GM19043 (cell line): ENCODE measurements around the gene SMKR1.
A peak's percentile ranks its signal among the peaks of the same experiment; 100 is the strongest.
"Not testable (repeated sequence)": the region's sequence is repeated elsewhere in the genome, so short reads cannot be mapped to it uniquely, and the experiment has no call there.

ENCODE experiments used
- ATAC-seq: cut with Tn5 transposase; IDR thresholded peaks from one replicate; pipeline ENCODE4 v1.9.1; 2021; ENCODE audit warnings: low read depth; ENCODE audit not compliant: unreplicated experiment

SMKR1 gene

DNA sequence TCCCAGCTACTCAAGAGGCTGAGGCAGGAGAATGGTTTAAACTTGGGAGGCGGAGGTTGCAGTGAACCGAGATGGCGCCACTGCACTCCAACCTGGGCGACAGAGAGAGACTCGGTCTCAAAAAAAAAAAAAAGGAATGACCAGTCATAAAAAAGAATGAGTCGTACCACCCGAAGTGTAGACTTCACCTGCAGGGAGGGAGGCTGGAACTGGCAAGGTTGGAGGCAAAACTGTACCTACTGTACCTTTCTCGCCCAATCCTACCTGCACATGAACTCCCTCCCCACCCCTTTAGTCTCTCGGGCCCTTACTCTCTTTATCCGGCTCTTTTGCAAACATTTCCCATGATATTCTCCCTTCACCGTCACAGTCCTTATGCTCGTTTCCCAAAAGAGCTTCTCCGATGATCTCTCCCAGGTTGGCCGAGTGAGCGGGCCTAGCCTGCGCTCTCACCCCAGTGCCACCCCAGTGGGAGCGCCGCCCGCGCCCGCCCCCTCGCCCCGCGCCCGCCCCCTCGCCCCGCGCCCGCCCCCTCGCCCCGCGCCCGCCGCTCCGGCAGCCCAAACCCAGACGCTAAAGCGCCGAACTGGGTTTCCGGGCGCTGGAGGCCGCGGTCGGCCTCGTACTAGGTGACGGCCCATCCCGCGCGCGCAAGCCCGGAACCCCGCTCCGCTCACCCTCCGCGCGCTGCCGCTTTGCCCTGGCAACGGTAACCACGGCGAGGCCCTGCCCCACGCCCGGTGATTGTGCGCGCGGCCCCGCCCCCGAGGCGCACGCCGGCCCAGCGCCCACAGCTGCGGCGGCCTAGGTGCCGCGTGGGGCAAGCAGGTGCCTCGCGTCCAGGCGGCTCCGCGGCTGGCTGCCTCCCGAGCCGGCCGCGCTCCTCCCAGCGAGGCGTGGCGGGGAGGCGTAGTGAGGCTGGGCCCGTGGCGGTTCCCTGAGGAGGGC lies at the start of gene SMKR1:
SMKR1 (plus strand) TSS at position 772 of the 948 bp plus-strand sequence. CDS start 294 bp downstream, outside the sequence.
- peak; percentile 91 for ATAC-seq

- ATAC-seq = no peak
Measured at GRCh38 chr7:129452589-129453231, 49.6 kb upstream of the SMKR1 start.

DNA sequence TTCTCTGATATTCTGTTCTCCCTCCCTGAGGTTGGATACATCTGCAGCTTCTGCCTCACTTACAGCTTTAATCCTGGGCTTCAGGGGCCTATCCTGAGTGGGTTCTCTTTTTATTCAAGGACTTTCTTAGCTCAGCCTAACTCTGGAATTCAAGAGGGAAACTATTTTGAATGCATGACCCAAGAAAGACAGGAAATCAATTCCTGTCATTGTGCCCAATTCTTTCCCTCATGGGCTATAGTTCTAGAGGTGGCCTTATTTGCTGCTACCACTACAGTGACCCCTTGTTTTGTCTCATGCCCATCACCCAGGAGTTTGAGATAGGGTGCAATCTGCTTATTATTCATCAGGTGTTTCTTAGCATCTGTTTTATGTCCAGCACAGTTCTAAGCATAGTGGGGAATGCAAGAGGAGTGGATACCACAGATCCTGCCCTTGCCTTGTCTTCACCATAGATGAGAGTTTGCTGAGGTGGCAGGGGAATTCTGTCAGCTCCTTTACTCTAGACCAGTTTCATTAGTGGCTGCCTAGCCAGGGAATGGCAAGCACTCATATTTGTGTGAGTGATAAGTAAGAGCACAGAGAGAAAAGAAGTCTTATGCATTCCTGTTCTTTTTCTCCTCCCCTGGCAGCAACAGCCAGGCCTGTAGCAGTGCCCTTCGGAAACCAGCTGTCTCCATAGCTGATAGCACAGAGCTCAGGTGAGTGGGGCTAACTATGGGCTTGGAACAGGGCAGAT lies 48.7 kb upstream of the SMKR1 start:
- ATAC-seq = no peak

GRCh38 chr7:129454249-129454551 lies 48.1 kb upstream of the SMKR1 start:
- no peak for ATAC-seq

GRCh38 chr7:129456421-129456820 lies 45.9 kb upstream of the SMKR1 start:
- no peak for ATAC-seq

DNA sequence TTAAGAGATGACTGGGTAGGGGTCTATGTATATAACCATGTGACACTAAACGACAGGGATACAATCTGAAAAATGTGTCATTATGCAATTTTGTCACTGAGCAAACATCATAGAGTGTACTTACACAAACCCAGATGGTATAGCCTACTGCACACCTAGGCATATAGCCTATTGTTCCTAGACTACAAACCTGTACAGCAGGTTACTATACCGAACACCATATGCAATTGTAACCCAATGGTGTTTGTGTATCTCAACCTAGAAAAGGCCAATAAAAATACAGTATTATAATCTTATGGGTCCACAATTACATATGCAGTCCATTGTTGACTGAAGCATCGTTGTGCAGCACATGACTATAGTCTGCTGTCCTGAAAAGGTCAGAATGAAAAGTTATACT lies 45.2 kb upstream of the SMKR1 start:
- ATAC-seq = no peak

DNA sequence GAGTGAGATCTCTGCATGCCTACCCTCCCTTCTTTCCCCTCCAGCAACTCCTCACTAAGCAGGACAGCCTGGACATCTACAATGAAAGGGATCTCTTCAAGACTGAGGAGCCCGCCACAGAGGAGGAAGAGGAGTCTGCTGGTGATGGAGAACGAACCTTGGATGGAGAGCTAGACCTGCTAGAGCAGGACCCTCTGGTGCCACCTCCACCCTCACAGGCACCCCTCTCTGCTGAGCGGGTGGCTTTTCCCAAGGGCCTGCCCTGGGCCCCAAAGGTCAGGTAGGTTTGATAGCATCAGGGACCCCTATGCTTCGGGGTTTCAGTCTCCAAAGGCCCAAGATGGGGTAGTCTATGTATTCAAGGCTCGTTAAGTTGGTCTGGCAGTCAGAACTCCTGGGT lies 44.2 kb upstream of the SMKR1 start:
- ATAC-seq = no peak

- no peak for ATAC-seq
Measured at GRCh38 chr7:129461809-129462208, 40.5 kb upstream of the SMKR1 start.

- ATAC-seq = no peak
Measured at GRCh38 chr7:129462420-129462819, 39.9 kb upstream of the SMKR1 start.

GRCh38 chr7:129464194-129464593 lies 38.1 kb upstream of the SMKR1 start:
- no peak for ATAC-seq

GRCh38 chr7:129465080-129465479 lies 37.3 kb upstream of the SMKR1 start:
- ATAC-seq = no peak

- no peak for ATAC-seq
Measured at GRCh38 chr7:129466796-129467195, 35.5 kb upstream of the SMKR1 start.

DNA sequence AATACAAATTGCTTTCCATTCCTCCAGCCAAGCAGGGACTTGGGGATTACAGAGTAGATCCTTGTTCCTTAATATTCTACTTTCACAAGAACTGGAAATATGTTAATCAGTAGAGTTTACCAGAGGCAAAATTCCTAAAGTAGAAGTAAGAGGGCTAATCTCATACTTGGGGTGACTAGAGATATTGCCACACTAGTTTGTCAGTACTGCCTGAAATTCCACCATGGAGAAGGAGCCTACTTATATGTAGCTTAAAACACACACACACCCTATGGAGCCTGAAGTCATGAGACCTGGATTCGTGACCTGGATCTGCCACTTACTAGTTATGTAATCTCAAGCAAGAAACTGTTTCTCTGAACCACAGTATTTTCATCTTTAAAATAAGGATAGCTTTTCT lies 34.2 kb upstream of the SMKR1 start:
- ATAC-seq = no peak

GRCh38 chr7:129468547-129468946 lies 33.8 kb upstream of the SMKR1 start:
- ATAC-seq = no peak

DNA sequence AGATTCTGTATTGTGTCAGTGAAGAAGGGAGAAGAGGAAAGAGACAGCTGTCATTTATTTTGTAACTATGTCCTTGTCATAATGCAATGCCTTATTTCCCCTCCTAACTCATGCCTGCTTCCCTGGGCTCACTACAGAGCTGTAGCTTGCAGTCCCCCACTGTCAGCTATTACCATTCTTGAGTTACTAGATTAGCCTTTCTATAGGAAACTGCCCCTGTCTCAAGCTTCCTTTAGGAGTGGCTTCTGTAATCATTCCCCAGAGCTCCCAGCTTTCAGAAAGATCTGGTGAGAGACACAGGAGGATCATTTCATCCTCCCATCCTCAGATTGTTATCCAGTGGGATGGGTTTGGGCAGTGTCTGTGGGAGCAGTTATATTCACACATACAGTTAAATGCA lies 32.4 kb upstream of the SMKR1 start:
- no peak for ATAC-seq

GRCh38 chr7:129470411-129470810 lies 31.9 kb upstream of the SMKR1 start:
- ATAC-seq = no peak

GRCh38 chr7:129471402-129471827 lies 30.9 kb upstream of the SMKR1 start:
- no peak for ATAC-seq

DNA sequence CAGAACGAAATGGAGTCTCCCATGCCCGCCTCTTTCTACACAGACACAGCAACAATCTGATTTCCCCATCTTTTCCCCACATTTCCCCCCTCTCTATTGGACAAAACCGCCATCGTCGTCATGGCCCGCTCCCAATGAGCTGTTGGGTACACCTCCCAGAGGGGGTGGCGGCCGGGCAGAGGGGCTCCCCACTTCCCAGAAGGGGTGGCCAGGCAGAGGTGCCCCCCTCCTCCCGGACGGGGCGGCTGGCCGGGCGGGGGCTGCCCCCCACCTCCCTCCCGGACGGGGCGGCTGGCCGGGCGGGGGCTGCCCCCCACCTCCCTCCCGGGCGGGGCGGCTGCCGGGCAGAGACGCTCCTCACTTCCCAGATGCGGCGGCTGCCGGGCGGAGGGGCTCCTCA lies 26.4 kb upstream of the SMKR1 start:
- ATAC-seq = not testable (repeated sequence)

DNA sequence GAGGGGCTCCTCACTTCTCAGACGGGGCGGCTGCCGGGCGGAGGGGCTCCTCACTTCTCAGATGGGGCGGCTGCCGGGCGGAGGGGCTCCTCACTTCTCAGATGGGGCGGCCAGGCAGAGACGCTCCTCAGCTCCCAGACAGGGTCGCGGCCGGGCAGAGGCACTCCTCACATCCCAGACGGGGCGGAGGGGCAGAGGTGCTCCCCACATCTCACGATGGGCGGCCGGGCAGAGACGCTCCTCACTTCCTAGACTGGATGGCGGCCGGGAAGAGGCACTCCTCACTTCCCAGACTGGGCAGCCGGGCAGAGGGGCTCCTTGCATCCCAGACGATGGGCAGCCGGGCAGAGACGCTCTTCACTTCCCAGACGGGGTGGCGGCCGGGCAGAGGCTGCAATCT lies 25.9 kb upstream of the SMKR1 start:
- not testable (repeated sequence) for ATAC-seq

DNA sequence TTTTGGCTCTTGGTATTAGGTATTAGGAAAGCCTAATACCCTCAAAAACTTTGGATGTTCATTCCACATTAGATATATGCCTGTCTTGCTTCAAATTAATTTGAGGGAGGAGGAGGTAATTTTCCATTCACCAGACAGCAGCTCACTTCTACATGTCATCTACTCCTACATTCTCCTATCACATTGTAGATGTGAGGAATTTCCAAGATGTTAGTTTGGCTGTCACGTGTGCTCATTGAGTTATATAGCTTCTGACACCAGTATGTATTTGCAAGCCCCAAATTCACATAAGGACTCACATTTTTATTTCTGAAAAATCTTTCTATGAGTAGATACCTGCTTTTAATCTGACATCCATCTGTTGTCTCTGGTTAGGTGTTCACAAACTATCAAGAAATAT lies 22.5 kb upstream of the SMKR1 start:
- no peak for ATAC-seq

DNA sequence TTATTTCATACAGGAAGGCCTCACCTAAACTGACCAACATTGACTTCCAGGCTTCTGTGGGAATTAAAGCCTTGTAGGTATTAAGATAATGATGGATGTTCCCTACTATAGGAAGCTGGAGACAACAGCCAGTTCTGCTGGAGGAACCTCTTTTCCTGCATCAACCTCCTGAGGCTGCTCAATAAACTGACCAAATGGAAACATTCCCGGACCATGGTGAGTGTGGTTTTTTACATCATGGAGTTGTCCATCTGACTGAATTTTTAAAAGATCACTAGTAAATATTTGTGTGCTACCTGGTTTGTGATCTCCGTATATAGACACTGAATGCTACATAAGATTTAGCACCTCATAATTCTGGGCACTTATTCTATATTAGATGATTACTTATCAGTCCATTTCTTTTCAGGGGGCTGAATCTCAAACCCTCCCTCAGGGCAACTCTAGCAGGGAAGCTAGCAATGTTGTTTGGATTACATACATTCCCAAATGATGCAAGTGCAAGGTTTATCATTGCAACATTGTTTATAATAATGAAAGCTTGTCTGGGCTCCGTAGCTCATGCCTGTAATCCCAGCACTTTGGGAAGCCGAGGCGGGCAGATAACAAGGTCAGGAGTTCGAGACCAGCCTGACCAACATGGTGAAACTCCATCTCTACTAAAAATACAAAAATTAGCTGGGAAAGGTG lies 21.5 kb upstream of the SMKR1 start:
- ATAC-seq = no peak
